GM19239 (cell line): ENCODE data around the gene DEDD2.

ENCODE experiments used
- DNase-seq: peaks from one replicate; pipeline ENCODE4 v3.0.0; 2011; ENCODE audit warnings: low spot score; ENCODE audit not compliant: insufficient read length
- FAIRE-seq: peaks from 2 replicates; lab custom pipeline; 2011; peaks lifted over from hg19 to GRCh38; lab: Jason Lieb, UNC

DEDD2 gene

GRCh38 chr19:42175952-42176648, 41.4 kb downstream of the DEDD2 start:
- DNase-seq (no peak), FAIRE-seq (no peak)

GRCh38 chr19:42174958-42175734, 42.3 kb downstream of the DEDD2 start:
- FAIRE-seq: no peak
- DNase-seq: no peak

- FAIRE-seq (no peak), DNase-seq (no peak)
These were observed 43.3 kb downstream of the DEDD2 start for GRCh38 chr19:42174188-42174587.

GRCh38 chr19:42173695-42174094, 43.8 kb downstream of the DEDD2 start:
- DNase-seq (no peak), FAIRE-seq (no peak)

- DNase-seq (no peak), FAIRE-seq (no peak)
These were observed 45.2 kb downstream of the DEDD2 start for GRCh38 chr19:42172261-42172660.

- DNase-seq: no peak
- no peak for FAIRE-seq
These were observed 46.8 kb downstream of the DEDD2 start for GRCh38 chr19:42170715-42171114.

GRCh38 chr19:42169486-42170413, 47.7 kb downstream of the DEDD2 start:
- no peak for FAIRE-seq
- no peak for DNase-seq

- FAIRE-seq (no peak), DNase-seq (no peak)
These were observed 49.3 kb downstream of the DEDD2 start for GRCh38 chr19:42168206-42168605.

- DNase-seq: no peak
- no peak for FAIRE-seq
These were observed 51.2 kb downstream of the DEDD2 start for GRCh38 chr19:42166316-42166715.

GRCh38 chr19:42165146-42165545, 52.3 kb downstream of the DEDD2 start:
- no peak for DNase-seq
- FAIRE-seq: no peak

- DNase-seq (no peak), FAIRE-seq (no peak)
These were observed 55.7 kb downstream of the DEDD2 start for GRCh38 chr19:42161616-42162263.

GRCh38 chr19:42159942-42160341, 57.5 kb downstream of the DEDD2 start:
- DNase-seq (no peak), FAIRE-seq (no peak)

GRCh38 chr19:42158926-42159325, 58.6 kb downstream of the DEDD2 start:
- no peak for FAIRE-seq

GRCh38 chr19:42156571-42156970, 60.9 kb downstream of the DEDD2 start:
- DNase-seq (no peak), FAIRE-seq (no peak)

More at GRCh38 chr19:42158926-42159325, 58.6 kb downstream of the DEDD2 start:
- DNase-seq: no peak

GRCh38 chr19:42155796-42156195, 61.7 kb downstream of the DEDD2 start:
- DNase-seq (no peak), FAIRE-seq (no peak)

- no peak for FAIRE-seq
- no peak for DNase-seq
These were observed 62.8 kb downstream of the DEDD2 start for GRCh38 chr19:42154471-42155323.

- FAIRE-seq (no peak), DNase-seq (no peak)
These were observed 63.6 kb downstream of the DEDD2 start for GRCh38 chr19:42153672-42154433.

GRCh38 chr19:42152910-42153671, 64.4 kb downstream of the DEDD2 start:
- DNase-seq: no peak
- no peak for FAIRE-seq
